HepG2 (cell line): Measurements from ENCODE around the gene COL5A1.

Source experiments
- HNF4A ChIP-seq: sonication (generic); formaldehyde crosslinking; IDR thresholded peaks from 2 replicates; pipeline ENCODE4 v1.4.0; 2020; ENCODE audit warnings: missing genetic modification reagents
- MEIS2 ChIP-seq: sonication (generic); formaldehyde crosslinking; IDR thresholded peaks from 2 replicates; pipeline ENCODE4 v1.9.0; 2021; ENCODE audit warnings: mild to moderate bottlenecking, missing genetic modification reagents
- POLR2A ChIP-seq, 2 experiments: IDR thresholded peaks; 2 replicates each; pipeline ENCODE4 v1.6.1; 2011; ENCODE audit warnings: low read depth in 2 of 2, low read length in 2 of 2, mild to moderate bottlenecking in 1 of 2, moderate library complexity in 1 of 2; ENCODE audit not compliant: insufficient read depth in 1 of 2
- RELA ChIP-seq: sonication (generic); formaldehyde crosslinking; IDR thresholded peaks from 2 replicates; pipeline ENCODE4 v1.4.0; 2020; ENCODE audit warnings: missing genetic modification reagents
- ZBTB21 ChIP-seq: sonication (generic); formaldehyde crosslinking; IDR thresholded peaks from 2 replicates; pipeline ENCODE4 v1.4.0; 2020; ENCODE audit warnings: missing genetic modification reagents
- ZFP62 ChIP-seq: sonication (generic); formaldehyde crosslinking; IDR thresholded peaks from 2 replicates; pipeline ENCODE4 v1.4.0; 2020; ENCODE audit warnings: missing genetic modification reagents
- ZNF44 ChIP-seq: sonication (generic); formaldehyde crosslinking; IDR thresholded peaks from 2 replicates; pipeline ENCODE4 v1.5.1; 2020; ENCODE audit warnings: mild to moderate bottlenecking, missing genetic modification reagents
- TF ChIP-seq, protein P1 (sequence below): sonication (generic); formaldehyde crosslinking; IDR thresholded peaks from 2 replicates; pipeline ENCODE4 v1.5.0; 2020; ENCODE audit warnings: mild to moderate bottlenecking, missing genetic modification reagents, moderate library complexity

DNA sequence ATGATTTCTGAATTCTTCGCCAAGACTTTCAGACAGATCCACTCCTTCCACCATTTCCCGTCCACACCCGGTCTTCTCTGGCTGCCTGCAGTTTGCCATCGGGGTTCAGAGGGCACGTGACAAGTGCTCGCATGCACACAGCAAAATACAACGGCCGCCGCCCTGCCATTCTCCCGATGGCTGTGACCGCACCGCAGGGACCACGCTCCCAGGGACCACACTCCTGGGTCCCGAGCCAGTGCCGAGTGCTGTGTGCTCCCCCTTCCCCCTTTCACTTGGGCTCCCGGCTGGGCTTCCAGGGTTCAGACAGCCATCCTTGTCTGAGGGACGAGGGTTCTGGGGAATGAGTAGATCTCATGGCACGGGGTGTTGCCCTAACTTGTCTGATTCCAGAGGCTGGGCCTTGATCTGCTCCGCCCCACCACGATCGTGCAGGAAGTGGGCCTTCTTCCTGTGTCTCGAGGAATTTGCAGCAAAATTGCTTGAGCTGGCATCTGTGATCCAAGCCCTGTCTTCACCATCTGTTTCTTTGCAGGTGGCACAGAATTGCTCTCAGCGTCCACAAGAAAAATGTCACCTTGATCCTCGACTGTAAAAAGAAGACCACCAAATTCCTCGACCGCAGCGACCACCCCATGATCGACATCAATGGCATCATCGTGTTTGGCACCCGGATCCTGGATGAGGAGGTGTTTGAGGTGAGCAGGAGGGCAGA, 59.2 kb downstream of the COL5A1 start:
- TF ChIP-seq ZBTB21 (CRISPR knock-in tag): no peak
- no peak for TF ChIP-seq RELA (CRISPR knock-in tag)
- TF ChIP-seq, protein P1, sequence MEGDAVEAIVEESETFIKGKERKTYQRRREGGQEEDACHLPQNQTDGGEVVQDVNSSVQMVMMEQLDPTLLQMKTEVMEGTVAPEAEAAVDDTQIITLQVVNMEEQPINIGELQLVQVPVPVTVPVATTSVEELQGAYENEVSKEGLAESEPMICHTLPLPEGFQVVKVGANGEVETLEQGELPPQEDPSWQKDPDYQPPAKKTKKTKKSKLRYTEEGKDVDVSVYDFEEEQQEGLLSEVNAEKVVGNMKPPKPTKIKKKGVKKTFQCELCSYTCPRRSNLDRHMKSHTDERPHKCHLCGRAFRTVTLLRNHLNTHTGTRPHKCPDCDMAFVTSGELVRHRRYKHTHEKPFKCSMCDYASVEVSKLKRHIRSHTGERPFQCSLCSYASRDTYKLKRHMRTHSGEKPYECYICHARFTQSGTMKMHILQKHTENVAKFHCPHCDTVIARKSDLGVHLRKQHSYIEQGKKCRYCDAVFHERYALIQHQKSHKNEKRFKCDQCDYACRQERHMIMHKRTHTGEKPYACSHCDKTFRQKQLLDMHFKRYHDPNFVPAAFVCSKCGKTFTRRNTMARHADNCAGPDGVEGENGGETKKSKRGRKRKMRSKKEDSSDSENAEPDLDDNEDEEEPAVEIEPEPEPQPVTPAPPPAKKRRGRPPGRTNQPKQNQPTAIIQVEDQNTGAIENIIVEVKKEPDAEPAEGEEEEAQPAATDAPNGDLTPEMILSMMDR (CRISPR knock-in tag): no peak
- no peak for TF ChIP-seq HNF4A
- no peak for TF ChIP-seq POLR2A (IDR thresholded peaks at IDR 0.05; ENCODE audit: insufficient read depth in 1 of 2, low read depth in 2 of 2, low read length in 2 of 2)
- TF ChIP-seq MEIS2 (CRISPR knock-in tag): no peak
- TF ChIP-seq ZFP62 (CRISPR knock-in tag): no peak
- TF ChIP-seq ZNF44: no peak
